ENCODE measurements around the gene LHFPL2. TPM values are rescaled to one million over a fixed set of nuclear protein-coding genes. Genes with fewer than 3 reads are reported as not detected.

LHFPL2 gene
- 51.3 to 64.9 TPM (median 60.9 TPM) in 5 replicates for total RNA-seq (2022; extraction: Qiagen RNA extraction; ENCODE audit: low read depth)

GRCh38 chr5:78648359-78649210 lies at the start of gene LHFPL2:
Gene LHFPL2 (minus strand): TSS chr5:78648772. CDS start chr5:78510213, 138,559 bp downstream.

